ENCODE data around the gene REXO5.
"Not testable (repeated sequence)": the region's sequence is repeated elsewhere in the genome, so short reads cannot be mapped to it uniquely, and the experiment has no call there.

REXO5 gene

GRCh38 chr16:20763461-20764232, 42.7 kb upstream of the REXO5 start, which contains the start of gene ACSM3 (continued):
- TF ChIP-seq, protein P1, sequence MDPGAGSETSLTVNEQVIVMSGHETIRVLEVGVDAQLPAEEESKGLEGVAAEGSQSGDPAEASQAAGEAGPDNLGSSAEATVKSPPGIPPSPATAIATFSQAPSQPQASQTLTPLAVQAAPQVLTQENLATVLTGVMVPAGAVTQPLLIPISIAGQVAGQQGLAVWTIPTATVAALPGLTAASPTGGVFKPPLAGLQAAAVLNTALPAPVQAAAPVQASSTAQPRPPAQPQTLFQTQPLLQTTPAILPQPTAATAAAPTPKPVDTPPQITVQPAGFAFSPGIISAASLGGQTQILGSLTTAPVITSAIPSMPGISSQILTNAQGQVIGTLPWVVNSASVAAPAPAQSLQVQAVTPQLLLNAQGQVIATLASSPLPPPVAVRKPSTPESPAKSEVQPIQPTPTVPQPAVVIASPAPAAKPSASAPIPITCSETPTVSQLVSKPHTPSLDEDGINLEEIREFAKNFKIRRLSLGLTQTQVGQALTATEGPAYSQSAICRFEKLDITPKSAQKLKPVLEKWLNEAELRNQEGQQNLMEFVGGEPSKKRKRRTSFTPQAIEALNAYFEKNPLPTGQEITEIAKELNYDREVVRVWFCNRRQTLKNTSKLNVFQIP (CRISPR knock-in tag; IDR thresholded peaks at IDR 0.05; ENCODE audit: borderline replicate concordance, low read depth): no peak
- TF ChIP-seq ZNF8 (CRISPR knock-in tag; IDR thresholded peaks at IDR 0.05) (no peak), PPARA (CRISPR knock-in tag; IDR thresholded peaks at IDR 0.05; ENCODE audit: borderline replicate concordance) (no peak)

DNA sequence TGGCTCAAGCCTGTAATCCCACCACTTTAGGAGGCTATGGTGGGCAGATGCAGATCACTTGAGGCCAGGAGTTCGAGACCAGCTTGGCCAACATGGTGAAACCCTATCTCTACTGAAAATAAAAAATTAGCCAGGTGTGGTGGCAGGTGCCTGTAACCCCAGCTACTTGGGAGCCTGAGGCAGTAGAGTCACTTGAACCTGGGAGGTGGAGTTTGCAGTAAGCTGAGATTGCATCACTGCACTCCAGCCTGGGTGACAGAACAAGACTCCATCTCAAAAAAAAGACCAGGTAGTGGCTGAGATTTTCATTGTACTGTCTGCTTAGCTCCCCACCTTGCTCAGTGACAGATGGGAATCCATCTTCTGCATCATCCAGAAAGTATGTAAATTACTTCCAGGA, 41.9 kb upstream of the REXO5 start:
- not testable (repeated sequence) for ATAC-seq

- no peak for ATAC-seq
- no peak for TF ChIP-seq ZNF565 (CRISPR knock-in tag; conservative IDR thresholded peaks at IDR 0.05; ENCODE audit: low read depth)
- TF ChIP-seq TCF4 (CRISPR knock-in tag; IDR thresholded peaks at IDR 0.05; ENCODE audit: borderline replicate concordance): no peak
- TF ChIP-seq TOX (CRISPR knock-in tag; IDR thresholded peaks at IDR 0.05; ENCODE audit: borderline replicate concordance): no peak
- no peak for TF ChIP-seq GLIS3 (CRISPR knock-in tag; IDR thresholded peaks at IDR 0.05)
- no peak for TF ChIP-seq ZFP3 (CRISPR knock-in tag; IDR thresholded peaks at IDR 0.05)
- no peak for TF ChIP-seq PPARA (CRISPR knock-in tag; IDR thresholded peaks at IDR 0.05; ENCODE audit: borderline replicate concordance)
Measured at GRCh38 chr16:20765732-20766131, 40.6 kb upstream of the REXO5 start.

DNA sequence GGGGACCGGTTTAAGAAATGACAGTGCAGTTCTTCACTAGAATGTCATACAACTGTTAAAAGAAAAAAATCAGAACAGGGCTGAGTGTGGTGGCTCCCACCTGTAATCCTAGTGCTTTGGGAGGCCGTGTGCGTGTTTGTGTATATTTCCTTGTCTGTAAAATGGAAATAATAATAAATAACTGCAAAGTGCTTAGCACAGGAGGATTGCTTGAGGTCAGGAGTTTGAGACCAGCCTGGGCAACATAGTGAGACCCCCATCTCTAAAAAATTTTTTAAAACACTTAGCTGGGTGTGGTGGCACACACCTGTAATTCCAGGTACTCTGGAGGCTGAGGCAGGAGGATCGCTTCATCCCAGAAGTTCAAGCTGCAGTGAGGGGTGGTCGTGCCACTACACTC, 40.0 kb upstream of the REXO5 start:
- TF ChIP-seq, protein P1 (CRISPR knock-in tag; IDR thresholded peaks at IDR 0.05; ENCODE audit: borderline replicate concordance, low read depth): no peak
- TF ChIP-seq OSR1 (CRISPR knock-in tag; IDR thresholded peaks at IDR 0.05) (no peak), GLIS3 (CRISPR knock-in tag; IDR thresholded peaks at IDR 0.05) (no peak), ZNF565 (CRISPR knock-in tag; conservative IDR thresholded peaks at IDR 0.05; ENCODE audit: low read depth) (no peak), ESRRG (CRISPR knock-in tag; IDR thresholded peaks at IDR 0.05) (no peak), SNAI2 (CRISPR knock-in tag; IDR thresholded peaks at IDR 0.05) (no peak), CSDC2 (CRISPR knock-in tag; IDR thresholded peaks at IDR 0.05) (no peak), PPARA (CRISPR knock-in tag; IDR thresholded peaks at IDR 0.05; ENCODE audit: borderline replicate concordance) (no peak), ISL1 (CRISPR knock-in tag; IDR thresholded peaks at IDR 0.05) (no peak), ZNF8 (CRISPR knock-in tag; IDR thresholded peaks at IDR 0.05) (no peak)
- TF ChIP-seq, protein P2, sequence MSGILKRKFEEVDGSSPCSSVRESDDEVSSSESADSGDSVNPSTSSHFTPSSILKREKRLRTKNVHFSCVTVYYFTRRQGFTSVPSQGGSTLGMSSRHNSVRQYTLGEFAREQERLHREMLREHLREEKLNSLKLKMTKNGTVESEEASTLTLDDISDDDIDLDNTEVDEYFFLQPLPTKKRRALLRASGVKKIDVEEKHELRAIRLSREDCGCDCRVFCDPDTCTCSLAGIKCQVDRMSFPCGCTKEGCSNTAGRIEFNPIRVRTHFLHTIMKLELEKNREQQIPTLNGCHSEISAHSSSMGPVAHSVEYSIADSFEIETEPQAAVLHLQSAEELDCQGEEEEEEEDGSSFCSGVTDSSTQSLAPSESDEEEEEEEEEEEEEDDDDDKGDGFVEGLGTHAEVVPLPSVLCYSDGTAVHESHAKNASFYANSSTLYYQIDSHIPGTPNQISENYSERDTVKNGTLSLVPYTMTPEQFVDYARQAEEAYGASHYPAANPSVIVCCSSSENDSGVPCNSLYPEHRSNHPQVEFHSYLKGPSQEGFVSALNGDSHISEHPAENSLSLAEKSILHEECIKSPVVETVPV (CRISPR knock-in tag; IDR thresholded peaks at IDR 0.05): no peak
- TF ChIP-seq, protein P3, sequence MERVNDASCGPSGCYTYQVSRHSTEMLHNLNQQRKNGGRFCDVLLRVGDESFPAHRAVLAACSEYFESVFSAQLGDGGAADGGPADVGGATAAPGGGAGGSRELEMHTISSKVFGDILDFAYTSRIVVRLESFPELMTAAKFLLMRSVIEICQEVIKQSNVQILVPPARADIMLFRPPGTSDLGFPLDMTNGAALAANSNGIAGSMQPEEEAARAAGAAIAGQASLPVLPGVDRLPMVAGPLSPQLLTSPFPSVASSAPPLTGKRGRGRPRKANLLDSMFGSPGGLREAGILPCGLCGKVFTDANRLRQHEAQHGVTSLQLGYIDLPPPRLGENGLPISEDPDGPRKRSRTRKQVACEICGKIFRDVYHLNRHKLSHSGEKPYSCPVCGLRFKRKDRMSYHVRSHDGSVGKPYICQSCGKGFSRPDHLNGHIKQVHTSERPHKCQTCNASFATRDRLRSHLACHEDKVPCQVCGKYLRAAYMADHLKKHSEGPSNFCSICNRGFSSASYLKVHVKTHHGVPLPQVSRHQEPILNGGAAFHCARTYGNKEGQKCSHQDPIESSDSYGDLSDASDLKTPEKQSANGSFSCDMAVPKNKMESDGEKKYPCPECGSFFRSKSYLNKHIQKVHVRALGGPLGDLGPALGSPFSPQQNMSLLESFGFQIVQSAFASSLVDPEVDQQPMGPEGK (CRISPR knock-in tag; IDR thresholded peaks at IDR 0.05; ENCODE audit: borderline replicate concordance): no peak
- ATAC-seq: no peak

GRCh38 chr16:20767577-20767976, 38.8 kb upstream of the REXO5 start:
- ATAC-seq: no peak
- TF ChIP-seq CSDC2 (CRISPR knock-in tag; IDR thresholded peaks at IDR 0.05) (no peak), ZNF70 (CRISPR knock-in tag; IDR thresholded peaks at IDR 0.05) (no peak), TSHZ2 (CRISPR knock-in tag; IDR thresholded peaks at IDR 0.05) (no peak), SNAI2 (CRISPR knock-in tag; IDR thresholded peaks at IDR 0.05) (no peak), ARNTL (CRISPR knock-in tag; IDR thresholded peaks at IDR 0.05; ENCODE audit: borderline replicate concordance, low read depth) (no peak), ZC3H10 (CRISPR knock-in tag; IDR thresholded peaks at IDR 0.05) (no peak), OSR1 (CRISPR knock-in tag; IDR thresholded peaks at IDR 0.05) (no peak), TOX (CRISPR knock-in tag; IDR thresholded peaks at IDR 0.05; ENCODE audit: borderline replicate concordance) (no peak), ZFP3 (CRISPR knock-in tag; IDR thresholded peaks at IDR 0.05) (no peak), PPARA (CRISPR knock-in tag; IDR thresholded peaks at IDR 0.05; ENCODE audit: borderline replicate concordance) (no peak), BACH2 (CRISPR knock-in tag; IDR thresholded peaks at IDR 0.05; ENCODE audit: borderline replicate concordance) (no peak), RARB (CRISPR knock-in tag; IDR thresholded peaks at IDR 0.05) (no peak), TCF4 (CRISPR knock-in tag; IDR thresholded peaks at IDR 0.05; ENCODE audit: borderline replicate concordance) (no peak), GLIS3 (CRISPR knock-in tag; IDR thresholded peaks at IDR 0.05) (no peak), ZNF8 (CRISPR knock-in tag; IDR thresholded peaks at IDR 0.05) (no peak)
- TF ChIP-seq, protein P2 (CRISPR knock-in tag; IDR thresholded peaks at IDR 0.05): no peak

All from SK-N-SH treated with all-trans-retinoic acid at 6 μM for 48 hours (cell line).